Stimulated activated CD4-positive, alpha-beta T cell treated with anti-CD3 and anti-CD28 coated beads, Interleukin-12 subunit alpha, Interleukin-12 subunit beta, amount 100 ng/mL, for 48 hours (primary cell): ENCODE measurements around the gene FRMD4A.
"Not testable (repeated sequence)": the region's sequence is repeated elsewhere in the genome, so short reads cannot be mapped to it uniquely, and the experiment has no call there.

Experiments used
- DNase-seq, 3 donors: peaks; one replicate each; pipeline ENCODE4 v3.0.0-alpha.2; 2020; ENCODE audit warnings: low read depth in 2 of 3, low spot score in 1 of 3

The FRMD4A gene

GRCh38 chr10:13922586-13922985 is 408.1 kb downstream of the FRMD4A start:
- DNase-seq, result no peak

GRCh38 chr10:13921941-13922340 is 408.8 kb downstream of the FRMD4A start:
- no peak for DNase-seq

GRCh38 chr10:13921131-13921530 is 409.6 kb downstream of the FRMD4A start:
- not testable (repeated sequence) for DNase-seq

- DNase-seq, result no peak
These were observed 410.3 kb downstream of the FRMD4A start for GRCh38 chr10:13920465-13920864.

GRCh38 chr10:13920031-13920430 is 410.7 kb downstream of the FRMD4A start:
- DNase-seq, result no peak

GRCh38 chr10:13917791-13918190 is 412.9 kb downstream of the FRMD4A start:
- no peak for DNase-seq

- DNase-seq, result no peak
These were observed 414.3 kb downstream of the FRMD4A start for GRCh38 chr10:13916384-13916947.

- no peak for DNase-seq
These were observed 415.0 kb downstream of the FRMD4A start for GRCh38 chr10:13915710-13916109.

- no peak for DNase-seq
These were observed 416.8 kb downstream of the FRMD4A start for GRCh38 chr10:13913897-13914296.

- no peak for DNase-seq
These were observed 418.8 kb downstream of the FRMD4A start for GRCh38 chr10:13911821-13912520.

- DNase-seq, result no peak
These were observed 421.0 kb downstream of the FRMD4A start for GRCh38 chr10:13909516-13910258.

GRCh38 chr10:13908475-13908874 is 422.2 kb downstream of the FRMD4A start:
- DNase-seq, result no peak

GRCh38 chr10:13907570-13907969 is 423.2 kb downstream of the FRMD4A start:
- no peak for DNase-seq

GRCh38 chr10:13905281-13905680 is 425.4 kb downstream of the FRMD4A start:
- no peak for DNase-seq

GRCh38 chr10:13904064-13904463 is 426.7 kb downstream of the FRMD4A start:
- no peak for DNase-seq

- no peak for DNase-seq
These were observed 427.7 kb downstream of the FRMD4A start for GRCh38 chr10:13902868-13903587.

- DNase-seq, result no peak
These were observed 430.8 kb downstream of the FRMD4A start for GRCh38 chr10:13899941-13900340.

- not testable (repeated sequence) for DNase-seq
These were observed 434.6 kb downstream of the FRMD4A start for GRCh38 chr10:13896146-13896545.

- DNase-seq, result no peak
These were observed 436.2 kb downstream of the FRMD4A start for GRCh38 chr10:13894412-13895093.

GRCh38 chr10:13893926-13894325 is 436.8 kb downstream of the FRMD4A start:
- DNase-seq, result no peak

- DNase-seq, result no peak
These were observed 437.9 kb downstream of the FRMD4A start for GRCh38 chr10:13892871-13893270.
